GM12878 (cell line): ENCODE results near the gene BNC2. TPM values are rescaled to one million over a fixed set of nuclear protein-coding genes. Genes with fewer than 3 reads are reported as not detected.
"Not testable (repeated sequence)": the region's sequence is repeated elsewhere in the genome, so short reads cannot be mapped to it uniquely, and the experiment has no call there.

Experiments
- ATAC-seq: fragments of 200-7000 bp; cut with Tn5 transposase; 3 replicates; pipeline ENCODE4 v1.9.1; 2020; ENCODE audit warnings: mild to moderate bottlenecking, moderate library complexity
- BruUV-seq: library from RNA; stranded (reverse); fragments of 400-500 nt; replicated peaks from 2 replicates; lab custom pipeline; 2021; lab: Mats Ljungman, UMichigan
- CTCF ChIA-PET: fragments of 300-600 bp; sonication (Branson Sonifier 250); formaldehyde crosslinking; extraction: SDS; loops from one replicate; lab custom pipeline; 2021; ENCODE audit warnings: inconsistent platforms; lab: Yijun Ruan, JAX
- POLR2A ChIA-PET: fragments of 350-600 bp; formaldehyde crosslinking; extraction: SDS; loops from one replicate; lab custom pipeline; 2021; ENCODE audit warnings: inconsistent platforms; lab: Charles Lee
- RAD21 ChIA-PET: fragments of 300-600 bp; sonication (Branson Sonifier 250); formaldehyde crosslinking; loops from one replicate; lab custom pipeline; 2023; ENCODE audit warnings: antibody characterized with exemption; ENCODE audit not compliant: unreplicated experiment; lab: Charles Lee
- SMC1A ChIA-PET: fragments of 300-600 bp; sonication (Branson Sonifier 250); formaldehyde crosslinking; loops from one replicate; lab custom pipeline; 2023; ENCODE audit not compliant: unreplicated experiment, uncharacterized antibody; lab: Charles Lee
- DNase-seq: peaks from one replicate; pipeline ENCODE4 v3.0.0-alpha.2; 2011; ENCODE audit warnings: low read depth, low spot score
- FAIRE-seq: peaks from 3 replicates; lab custom pipeline; 2011; peaks lifted over from hg19 to GRCh38; lab: Jason Lieb, UNC
- H2AFZ ChIP-seq: 2 replicates; pipeline ENCODE4 v1.6.0; 2011; ENCODE audit warnings: low read depth, low read length, control low read depth; ENCODE audit not compliant: control insufficient read depth
- H3K27ac ChIP-seq: 2 replicates; pipeline ENCODE4 v1.5.1; 2011; ENCODE audit warnings: control low read depth; ENCODE audit not compliant: control insufficient read depth, insufficient read depth
- H3K27me3 ChIP-seq, 2 experiments: replicated peaks in 1 of 2; 2 replicates each; pipeline versions ENCODE4 v1.6.0 to v1.6.1; 2011; ENCODE audit warnings: low read length in 1 of 2; ENCODE audit not compliant: control insufficient read depth in 2 of 2, insufficient read depth in 2 of 2
- H3K36me3 ChIP-seq, 2 experiments: 2 replicates each; pipeline ENCODE4 v1.5.1; 2011; ENCODE audit warnings: low read length in 1 of 2; ENCODE audit not compliant: control insufficient read depth in 2 of 2, insufficient read depth in 2 of 2
- H3K4me1 ChIP-seq: 2 replicates; pipeline ENCODE4 v1.6.1; 2011; ENCODE audit warnings: mild to moderate bottlenecking, low read length, moderate library complexity, mixed read lengths; ENCODE audit not compliant: control insufficient read depth, insufficient read depth
- H3K4me2 ChIP-seq: 2 replicates; pipeline ENCODE4 v1.6.0; 2011; ENCODE audit warnings: control low read depth; ENCODE audit not compliant: control insufficient read depth, insufficient read depth
- H3K4me3 ChIP-seq: fragments of 200-600 bp; sonication (generic); 2 replicates; pipeline ENCODE4 v1.5.1; 2016
- H3K79me2 ChIP-seq: 2 replicates; pipeline ENCODE4 v1.6.0; 2011; ENCODE audit warnings: low read length; ENCODE audit not compliant: control insufficient read depth, insufficient read depth
- H3K9ac ChIP-seq: 2 replicates; pipeline ENCODE4 v1.8.0; 2011; ENCODE audit warnings: low read length, control low read depth, mixed read lengths; ENCODE audit not compliant: control insufficient read depth, insufficient read depth
- H3K9me3 ChIP-seq: replicated peaks from 3 replicates; pipeline ENCODE4 v1.5.1; 2011; ENCODE audit warnings: mild to moderate bottlenecking, low read length; ENCODE audit not compliant: control insufficient read depth, insufficient read depth
- H4K20me1 ChIP-seq: 2 replicates; pipeline ENCODE4 v1.6.0; 2011; ENCODE audit not compliant: control insufficient read depth, insufficient read depth
- ZNF274 ChIP-seq: IDR thresholded peaks from one replicate; pipeline ENCODE4 v1.8.0; 2011; ENCODE audit not compliant: insufficient read length, insufficient read depth
- WGBS: methylation state at CpG from one replicate; pipeline ENCODE4 v1.1.6; 2016; ENCODE audit warnings: low lambda C conversion rate; ENCODE audit not compliant: insufficient replicate concordance, insufficient coverage; ENCODE audit errors: missing lambda C conversion rate; 5-methylcytosine and 5-hydroxymethylcytosine counted together
- in situ Hi-C: fragments of 300-500 bp; cut with MboI; formaldehyde crosslinking; loops from 9 replicates; pipeline ENCODE4 v1.14.3; 2018; ENCODE audit warnings: mixed read lengths
- intact Hi-C: fragments of 100-400 bp; cut with micrococcal nuclease; formaldehyde crosslinking; loops from one replicate; pipeline ENCODE4 v1.14.2; 2022; ENCODE audit not compliant: unreplicated experiment
- polyA plus RNA-seq, 11 experiments: library from polyadenylated mRNA; depleted of rRNA in 4 of 11; unstranded in 6 of 11; stranded (reverse) in 5 of 11; fragments of >200 nt; fragmentation: Nextera tagmentation in 4 of 11; fragmentation: Illumina TruSeq in 1 of 11; extraction: Ambion mirVana in 4 of 11; extraction: Trizol in 1 of 11; gene quantifications; 1 replicate in 1 of 11; 2 replicates in 10 of 11; pipeline versions ENCODE4 v1.2.1 to v1.2.3, GENCODE V29; 2011 to 2016; ENCODE audit warnings: inconsistent platforms in 2 of 11, missing spikeins in 2 of 11, low read depth in 1 of 11
- total RNA-seq, 4 experiments: library from RNA; depleted of rRNA in 3 of 4; stranded (reverse); fragments of >200 nt in 3 of 4; fragmentation: Illumina TruSeq in 1 of 4; extraction: Trizol in 1 of 4; gene quantifications; 2 replicates each; pipeline versions ENCODE4 v1.2.1 to v1.2.3, GENCODE V29; 2013 to 2021

The BNC2 gene
- total and polyA plus RNA-seq, 10 of the 15 experiments (the other 5 are each of a cell fraction or from before 2014, with no cell fraction given): 0.05 to 14.5 (median 0.26) TPM

GRCh38 chr9:16908206-16908605 is 37.7 kb upstream of the BNC2 start:
- ATAC-seq, H4K20me1 ChIP-seq, H3K27me3 ChIP-seq, H3K4me2 ChIP-seq, H3K36me3 ChIP-seq, H2AFZ ChIP-seq, H3K9ac ChIP-seq, BruUV-seq, H3K9me3 ChIP-seq, RAD21 ChIA-PET, H3K4me1 ChIP-seq, POLR2A ChIA-PET, DNase-seq, H3K27ac ChIP-seq, H3K4me3 ChIP-seq, SMC1A ChIA-PET, CTCF ChIA-PET, in situ Hi-C loops, intact Hi-C loops, FAIRE-seq, H3K79me2 ChIP-seq: not testable (repeated sequence)

GRCh38 chr9:16904655-16905054 is 34.2 kb upstream of the BNC2 start:
- SMC1A ChIA-PET: no interaction called here
- WGBS: 47% methylated on average over 4 of the region's 4 CpGs
- in situ Hi-C loops (no loop called here), intact Hi-C loops (no loop called here)
- Histone ChIP-seq H3K79me2 (no peaks in the 10 kb centered on the region), H3K27ac (no peak overlapping the region), H3K36me3 (no peaks in the 10 kb centered on the region), H4K20me1 (no peaks in the 10 kb centered on the region), H3K9me3 (no peaks in the 10 kb centered on the region), H3K4me3 (no peak overlapping the region), H3K9ac (no peak overlapping the region), H2AFZ (no peak overlapping the region), H3K4me1 (no peaks in the 10 kb centered on the region), H3K4me2 (no peak overlapping the region), H3K27me3 (no peaks in the 10 kb centered on the region)
- FAIRE-seq (no peak), DNase-seq (no peak), ATAC-seq (peak; percentile 63)
- TF ChIP-seq ZNF274: no peak
- POLR2A ChIA-PET: no interaction called here
- RAD21 ChIA-PET: no interaction called here
- BruUV-seq: no TSS peak
- CTCF ChIA-PET: no interaction called here
